ENCODE results near the gene KRTAP4-6. TPM values are rescaled to one million over a fixed set of nuclear protein-coding genes. Genes with fewer than 3 reads are reported as not detected.
"Not testable (repeated sequence)": the region's sequence is repeated elsewhere in the genome, so short reads cannot be mapped to it uniquely, and the experiment has no call there.

KRTAP4-6 gene
- total RNA-seq, 2 donors from 2014 or later: not detected

DNA sequence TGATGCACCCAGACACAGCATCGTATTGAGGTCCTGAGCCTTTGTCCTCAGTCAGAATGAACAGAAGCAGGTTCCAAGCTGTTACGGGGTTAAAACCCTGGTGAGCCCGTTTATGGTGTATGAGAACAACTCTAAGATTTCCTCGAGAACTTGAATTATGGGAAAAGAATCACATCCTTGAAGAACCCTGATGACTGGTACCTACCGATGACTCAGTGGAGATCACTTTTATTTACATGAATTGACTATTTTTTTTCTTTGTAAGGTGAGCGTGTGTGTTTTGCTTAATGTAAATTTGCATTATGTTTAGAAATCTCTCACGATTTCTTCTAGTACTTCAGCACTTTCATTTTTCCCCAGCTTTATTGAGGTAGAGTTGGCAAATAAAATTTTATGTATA lies 23.5 kb upstream of the KRTAP4-6 start:
- Mint-ChIP-seq H3K27me3 (ENCODE audit: low read depth) (no peaks in the 10 kb centered on the region), H3K27ac (no peak overlapping the region), H3K4me3 (no peak overlapping the region), H3K4me1 (ENCODE audit: low read depth) (no peaks in the 10 kb centered on the region), H3K36me3 (ENCODE audit: insufficient read depth in 2 of 2) (no peaks in the 10 kb centered on the region), H3K9me3 (no peaks in the 10 kb centered on the region)
- no peak for ATAC-seq (replicated peaks in 1 of 2)
- no peak for DNase-seq

DNA sequence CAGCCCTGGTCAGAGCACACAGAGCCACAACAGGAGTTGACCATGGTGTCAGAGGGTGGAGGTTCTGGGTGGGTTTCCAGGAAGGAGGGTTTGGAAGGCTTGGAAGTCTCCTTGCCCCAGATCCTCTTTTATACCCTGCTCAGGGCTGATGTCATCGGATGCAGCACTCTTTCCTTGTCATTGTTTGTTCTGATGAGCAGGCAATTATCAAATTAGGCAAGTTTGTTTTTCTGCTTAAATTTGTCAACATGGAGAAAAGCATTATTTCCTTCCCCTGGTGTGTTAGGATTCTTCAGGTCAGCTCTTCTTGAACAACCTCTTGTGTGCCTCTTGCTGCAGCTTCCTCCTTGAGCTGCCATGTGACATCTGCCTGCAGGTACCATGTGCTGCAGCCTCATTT lies 20.3 kb upstream of the KRTAP4-6 start, which contains the start of gene KRTAP4-4:
KRTAP4-4 (minus strand) TSS at position 101 of the 400 bp plus-strand sequence; CDS start at position 44, 57 bp downstream.
- Mint-ChIP-seq H3K4me3 (no peak within 1 kb of the TSS), H3K27ac (no peak within 1 kb of the TSS), H3K36me3 (ENCODE audit: insufficient read depth in 2 of 2) (no peaks in the 10 kb centered on the region), H3K9me3 (no peaks in the 10 kb centered on the region), H3K4me1 (ENCODE audit: low read depth) (no peaks in the 10 kb centered on the region), H3K27me3 (ENCODE audit: low read depth) (no peaks in the 10 kb centered on the region)
- ATAC-seq (replicated peaks in 1 of 2): no peak
- no peak for DNase-seq

DNA sequence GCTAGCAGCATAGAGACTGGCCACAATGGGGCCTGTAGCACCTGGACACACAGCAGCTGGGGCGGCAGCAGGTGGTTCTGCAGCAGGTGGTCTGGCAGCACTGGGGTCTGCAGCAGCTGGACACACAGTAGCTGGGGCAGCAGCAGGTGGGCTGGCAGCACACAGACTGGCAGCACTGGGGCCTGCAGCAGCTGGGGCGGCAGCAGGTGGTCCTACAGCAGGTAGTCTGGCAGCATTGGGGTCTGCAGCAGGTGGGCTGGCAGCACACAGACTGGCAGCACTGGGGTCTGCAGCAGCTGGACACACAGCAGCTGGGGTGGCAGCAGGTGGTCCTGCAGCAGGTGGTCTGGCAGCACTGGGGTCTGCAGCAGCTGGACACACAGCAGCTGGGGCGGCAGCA lies 19.8 kb upstream of the KRTAP4-6 start:
- H3K4me3 Mint-ChIP-seq; ATAC-seq (replicated peaks in 1 of 2); H3K4me1 Mint-ChIP-seq (ENCODE audit: low read depth): not testable (repeated sequence)

DNA sequence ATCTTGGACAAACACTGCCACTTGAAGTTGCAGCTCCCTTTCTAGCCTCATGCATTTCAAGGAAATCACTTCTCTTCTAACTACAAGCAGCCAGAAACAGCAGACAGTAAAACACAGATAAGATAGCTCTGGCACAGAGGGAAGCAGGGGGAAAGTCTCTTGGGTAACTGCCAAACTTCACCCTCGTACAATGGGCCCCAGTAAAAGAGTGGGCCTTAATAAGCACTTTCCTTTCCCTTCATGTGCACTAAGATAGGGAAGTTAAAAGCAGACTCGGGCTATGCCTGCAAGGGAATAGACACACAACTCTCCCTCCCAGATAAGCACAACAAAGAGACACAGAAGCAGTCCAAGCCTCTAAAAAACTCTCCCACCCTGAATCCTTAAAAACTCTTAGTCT lies 13.5 kb upstream of the KRTAP4-6 start:
- H3K4me1 Mint-ChIP-seq (ENCODE audit: low read depth): no peaks in the 10 kb centered on the region
- H3K9me3 Mint-ChIP-seq: no peaks in the 10 kb centered on the region
- DNase-seq (no peak), ATAC-seq (replicated peaks in 1 of 2) (no peak)
- H3K27ac Mint-ChIP-seq: no peak overlapping the region
- no peak overlapping the region for H3K4me3 Mint-ChIP-seq
- no peaks in the 10 kb centered on the region for H3K27me3 Mint-ChIP-seq (ENCODE audit: low read depth)
- no peaks in the 10 kb centered on the region for H3K36me3 Mint-ChIP-seq (ENCODE audit: insufficient read depth in 2 of 2)

More for the DNA sequence above, 19.8 kb upstream of the KRTAP4-6 start:
- H3K27me3 Mint-ChIP-seq (ENCODE audit: low read depth); H3K9me3 Mint-ChIP-seq; DNase-seq; H3K27ac Mint-ChIP-seq; H3K36me3 Mint-ChIP-seq (ENCODE audit: insufficient read depth in 2 of 2): not testable (repeated sequence)

DNA sequence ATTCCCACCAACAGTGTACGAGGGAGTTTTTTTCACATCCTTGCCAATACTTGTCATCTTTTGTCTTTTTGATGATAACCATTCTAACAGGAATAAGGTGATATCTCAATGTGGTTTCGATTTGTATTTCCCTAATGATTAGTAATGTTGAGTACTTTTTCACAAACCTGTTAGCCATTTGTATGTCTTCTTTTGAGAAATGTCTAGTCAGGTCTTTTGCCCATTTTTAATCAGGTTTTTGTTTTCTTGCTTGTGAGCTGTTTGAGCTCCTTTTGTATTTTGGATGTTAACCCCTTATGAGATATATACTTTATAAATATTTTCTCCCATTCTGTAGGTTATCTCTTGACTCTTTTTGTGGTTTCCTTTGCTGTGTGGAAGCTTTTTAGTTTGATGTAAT lies 11.2 kb upstream of the KRTAP4-6 start:
- H3K27ac Mint-ChIP-seq: no peak overlapping the region
- H3K4me1 Mint-ChIP-seq (ENCODE audit: low read depth): no peaks in the 10 kb centered on the region
- ATAC-seq (replicated peaks in 1 of 2) (no peak), DNase-seq (no peak)
- no peaks in the 10 kb centered on the region for H3K27me3 Mint-ChIP-seq (ENCODE audit: low read depth)
- H3K9me3 Mint-ChIP-seq: no peaks in the 10 kb centered on the region
- H3K4me3 Mint-ChIP-seq: no peak overlapping the region
- no peaks in the 10 kb centered on the region for H3K36me3 Mint-ChIP-seq (ENCODE audit: insufficient read depth in 2 of 2)

DNA sequence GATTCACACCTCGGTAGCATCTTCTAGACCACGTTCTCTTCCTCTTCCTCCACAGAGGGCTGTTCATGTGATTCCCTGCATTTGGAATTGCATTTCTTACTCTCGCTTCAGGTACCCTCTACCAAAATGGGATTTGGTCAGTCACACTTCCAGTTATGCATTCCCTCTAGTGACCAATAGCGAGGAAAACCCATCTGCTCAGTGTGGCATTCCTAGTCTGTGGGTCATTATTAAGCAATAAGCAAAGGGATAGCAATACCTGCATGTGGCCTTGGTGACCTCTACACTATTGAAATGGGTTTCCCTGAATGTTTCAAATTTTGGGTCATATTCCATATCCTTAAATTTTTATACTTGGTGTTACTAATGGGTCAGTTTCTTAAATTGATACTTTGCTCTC lies 9.7 kb upstream of the KRTAP4-6 start:
- Mint-ChIP-seq H3K36me3 (ENCODE audit: insufficient read depth in 2 of 2) (no peaks in the 10 kb centered on the region), H3K4me1 (ENCODE audit: low read depth) (no peaks in the 10 kb centered on the region), H3K27ac (no peak overlapping the region), H3K4me3 (no peak overlapping the region), H3K27me3 (ENCODE audit: low read depth) (no peaks in the 10 kb centered on the region), H3K9me3 (no peaks in the 10 kb centered on the region)
- ATAC-seq (replicated peaks in 1 of 2) (no peak), DNase-seq (no peak)

DNA sequence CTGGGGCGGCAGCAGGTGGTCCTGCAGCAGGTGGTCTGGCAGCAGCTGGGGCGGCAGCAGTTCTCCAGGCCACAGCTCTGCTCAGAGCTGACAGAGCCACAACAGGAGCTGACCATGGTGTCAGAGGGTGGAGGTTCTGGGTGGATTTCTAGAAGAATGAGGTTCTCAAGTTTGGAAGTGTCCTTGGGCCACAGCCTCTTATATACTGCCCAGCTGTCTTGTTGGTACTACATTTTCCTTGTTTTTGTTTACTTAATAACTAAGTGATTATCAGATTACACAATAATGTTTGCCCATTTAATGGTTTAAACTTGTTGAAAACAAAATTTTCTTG lies 9.3 kb upstream of the KRTAP4-6 start, which contains the start of gene KRTAP4-5:
KRTAP4-5 (minus strand) TSS at position 174 of the 334 bp plus-strand sequence; CDS start at position 116, 58 bp downstream.
- no peak for DNase-seq
- ATAC-seq (replicated peaks in 1 of 2): no peak
- no peaks in the 10 kb centered on the region for H3K36me3 Mint-ChIP-seq (ENCODE audit: insufficient read depth in 2 of 2)
- no peak within 1 kb of the TSS for H3K27ac Mint-ChIP-seq
- no peaks in the 10 kb centered on the region for H3K9me3 Mint-ChIP-seq
- H3K4me3 Mint-ChIP-seq: no peak within 1 kb of the TSS
- H3K4me1 Mint-ChIP-seq (ENCODE audit: low read depth): no peaks in the 10 kb centered on the region
- no peaks in the 10 kb centered on the region for H3K27me3 Mint-ChIP-seq (ENCODE audit: low read depth)

DNA sequence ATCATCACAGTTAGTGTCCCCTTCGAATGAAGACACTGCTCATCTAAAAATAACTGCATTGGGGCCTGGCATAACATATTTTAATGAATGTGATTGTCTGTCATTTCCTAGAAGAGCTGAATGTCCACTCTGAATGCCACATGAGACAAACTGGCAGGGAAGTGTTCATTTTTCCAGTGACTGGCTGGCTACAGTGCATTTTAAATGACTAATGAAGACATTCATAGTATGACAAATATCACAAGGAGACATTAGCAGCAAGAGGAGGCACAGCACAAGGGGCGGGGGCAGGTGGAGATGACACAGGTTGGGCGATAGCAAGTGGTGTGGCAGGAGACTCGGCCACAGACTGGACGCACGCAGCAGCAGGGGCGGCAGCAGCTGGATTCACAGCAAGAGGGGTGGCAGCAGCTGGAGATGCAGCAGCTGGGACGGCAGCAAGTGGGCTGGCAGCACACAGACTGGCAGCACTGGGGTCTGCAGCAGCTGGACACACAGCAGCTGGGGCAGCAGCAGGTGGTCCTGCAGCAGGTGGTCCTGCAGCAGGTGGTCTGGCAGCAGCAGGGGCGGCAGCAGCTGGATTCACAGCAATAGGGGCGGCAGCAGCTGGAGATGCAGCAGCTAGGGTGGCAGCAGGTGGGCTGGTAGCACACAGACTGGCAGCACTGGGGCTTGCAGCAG lies 8.8 kb upstream of the KRTAP4-6 start:
- H3K36me3 Mint-ChIP-seq (ENCODE audit: insufficient read depth in 2 of 2); ATAC-seq (replicated peaks in 1 of 2); H3K4me3 Mint-ChIP-seq; H3K9me3 Mint-ChIP-seq; H3K27ac Mint-ChIP-seq; H3K27me3 Mint-ChIP-seq (ENCODE audit: low read depth); H3K4me1 Mint-ChIP-seq (ENCODE audit: low read depth); DNase-seq: not testable (repeated sequence)

DNA sequence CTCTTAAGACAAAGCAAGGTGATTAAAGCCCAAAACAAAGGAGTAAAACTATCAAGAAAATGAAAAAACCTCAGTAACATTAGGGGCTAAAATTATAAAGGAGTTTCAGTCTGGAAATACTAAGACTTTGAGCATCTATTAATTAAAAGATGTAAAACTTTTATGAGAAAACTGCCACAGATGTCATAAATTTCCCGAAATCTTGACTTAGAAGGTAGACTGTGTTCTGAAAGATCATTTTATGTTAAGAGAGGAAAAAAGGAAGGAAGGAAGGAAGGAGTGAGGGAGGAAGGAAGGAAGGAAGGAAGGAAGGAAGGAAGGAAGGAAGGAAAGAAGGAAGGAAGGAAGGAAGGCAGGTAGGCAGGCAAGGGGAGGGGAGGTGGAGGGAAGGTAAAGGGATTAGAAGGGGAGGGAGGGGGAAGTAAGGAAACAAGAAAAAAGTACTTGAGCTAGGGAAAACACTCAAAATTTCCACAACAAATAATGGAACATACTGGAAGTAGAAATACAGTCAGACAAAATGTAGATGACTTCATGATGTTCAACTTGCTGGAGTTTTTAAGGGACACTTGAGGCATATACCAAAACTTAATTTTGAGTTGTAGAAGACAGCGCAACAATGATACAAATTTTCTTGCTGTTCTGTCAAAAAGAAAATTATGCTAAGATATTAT lies 7.3 kb upstream of the KRTAP4-6 start:
- no peak overlapping the region for H3K4me3 Mint-ChIP-seq
- no peaks in the 10 kb centered on the region for H3K4me1 Mint-ChIP-seq (ENCODE audit: low read depth)
- DNase-seq (no peak), ATAC-seq (replicated peaks in 1 of 2) (no peak)
- H3K27me3 Mint-ChIP-seq (ENCODE audit: low read depth): no peaks in the 10 kb centered on the region
- H3K36me3 Mint-ChIP-seq (ENCODE audit: insufficient read depth in 2 of 2): peaks cover 7 to 9% of the 10 kb centered on the region in 2 donors
- H3K9me3 Mint-ChIP-seq: peaks cover 5 to 9% of the 10 kb centered on the region in 2 donors
- no peak overlapping the region for H3K27ac Mint-ChIP-seq

DNA sequence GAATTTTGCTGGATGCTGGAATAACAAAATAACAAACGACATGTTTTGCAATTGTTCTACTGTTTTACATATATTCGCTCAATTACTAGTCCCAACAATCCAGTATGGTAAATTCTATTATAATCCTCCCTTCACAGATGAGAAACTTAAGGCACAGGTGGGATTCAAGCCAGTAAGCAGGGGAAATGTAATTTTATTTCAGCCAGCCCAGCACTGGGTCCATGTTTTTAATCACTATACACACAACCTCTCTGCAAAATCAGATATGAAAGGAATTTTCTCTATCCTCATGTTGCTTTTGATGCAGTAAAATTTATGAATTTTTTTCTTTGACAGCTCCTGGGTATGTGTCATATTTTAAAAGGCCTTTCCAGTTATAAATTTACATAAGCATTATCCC lies 4.9 kb upstream of the KRTAP4-6 start:
- H3K9me3 Mint-ChIP-seq: peaks cover 7 to 16% of the 10 kb centered on the region in 2 donors
- H3K27ac Mint-ChIP-seq: no peak overlapping the region
- no peak overlapping the region for H3K4me3 Mint-ChIP-seq
- no peak for ATAC-seq (replicated peaks in 1 of 2)
- peaks cover 5% of the 10 kb centered on the region for H3K4me1 Mint-ChIP-seq (ENCODE audit: low read depth)
- no peaks in the 10 kb centered on the region for H3K27me3 Mint-ChIP-seq (ENCODE audit: low read depth)
- no peak for DNase-seq
- peaks cover 8 to 15% of the 10 kb centered on the region in 2 donors for H3K36me3 Mint-ChIP-seq (ENCODE audit: insufficient read depth in 2 of 2)

DNA sequence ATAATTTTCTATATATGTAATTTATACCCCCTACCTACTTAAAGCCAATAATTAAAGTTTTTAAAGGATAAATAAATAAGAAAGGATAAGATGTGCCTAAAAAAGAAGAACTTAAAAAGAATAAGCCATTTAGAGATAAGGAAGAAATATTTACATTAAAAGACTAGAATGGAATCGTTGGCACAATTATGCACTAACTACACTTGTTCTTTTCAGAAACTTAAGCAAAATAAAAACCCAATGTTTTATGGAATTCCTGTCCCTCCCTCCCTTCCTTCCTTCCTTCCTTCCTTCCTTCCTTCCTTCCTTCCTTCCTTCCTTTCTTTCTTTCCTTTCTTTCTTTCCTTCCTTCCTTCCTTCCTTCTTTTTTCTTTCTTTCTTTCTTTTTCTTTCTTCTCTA lies 4.5 kb upstream of the KRTAP4-6 start:
- Mint-ChIP-seq H3K27ac (no peak overlapping the region), H3K4me3 (no peak overlapping the region), H3K27me3 (ENCODE audit: low read depth) (no peaks in the 10 kb centered on the region), H3K4me1 (ENCODE audit: low read depth) (peaks cover 5% of the 10 kb centered on the region), H3K36me3 (ENCODE audit: insufficient read depth in 2 of 2) (peaks cover 8 to 15% of the 10 kb centered on the region in 2 donors), H3K9me3 (peaks cover 7 to 16% of the 10 kb centered on the region in 2 donors)
- DNase-seq (no peak), ATAC-seq (replicated peaks in 1 of 2) (no peak)

DNA sequence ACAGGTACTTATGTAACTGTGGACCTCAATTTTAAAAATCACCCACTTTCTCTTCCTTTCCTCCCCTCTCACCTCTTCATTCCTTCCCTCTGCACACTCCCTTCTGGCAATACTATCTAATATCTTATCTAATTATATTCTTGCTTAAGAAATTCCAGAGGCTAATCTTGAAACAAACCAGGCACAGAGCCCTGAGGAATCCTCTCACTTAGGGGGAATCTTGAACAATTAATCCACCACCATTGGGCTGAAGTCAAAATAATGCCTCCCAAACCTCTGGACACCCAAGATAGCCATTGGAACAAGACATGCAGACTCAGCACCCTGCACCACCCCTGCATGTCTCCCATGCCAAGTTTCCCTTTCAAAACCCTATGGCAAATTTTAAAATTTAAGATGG lies 1.0 kb upstream of the KRTAP4-6 start:
- ATAC-seq (replicated peaks in 1 of 2) (no peak), DNase-seq (no peak)
- no peaks in the 10 kb centered on the region for H3K27me3 Mint-ChIP-seq (ENCODE audit: low read depth)
- peaks cover 10 to 28% of the 10 kb centered on the region in 2 donors for H3K9me3 Mint-ChIP-seq
- H3K4me3 Mint-ChIP-seq: no peak overlapping the region
- no peak overlapping the region for H3K27ac Mint-ChIP-seq
- H3K36me3 Mint-ChIP-seq (ENCODE audit: insufficient read depth in 2 of 2): peaks cover 10 to 18% of the 10 kb centered on the region in 2 donors
- H3K4me1 Mint-ChIP-seq (ENCODE audit: low read depth): peaks cover 5% of the 10 kb centered on the region

DNA sequence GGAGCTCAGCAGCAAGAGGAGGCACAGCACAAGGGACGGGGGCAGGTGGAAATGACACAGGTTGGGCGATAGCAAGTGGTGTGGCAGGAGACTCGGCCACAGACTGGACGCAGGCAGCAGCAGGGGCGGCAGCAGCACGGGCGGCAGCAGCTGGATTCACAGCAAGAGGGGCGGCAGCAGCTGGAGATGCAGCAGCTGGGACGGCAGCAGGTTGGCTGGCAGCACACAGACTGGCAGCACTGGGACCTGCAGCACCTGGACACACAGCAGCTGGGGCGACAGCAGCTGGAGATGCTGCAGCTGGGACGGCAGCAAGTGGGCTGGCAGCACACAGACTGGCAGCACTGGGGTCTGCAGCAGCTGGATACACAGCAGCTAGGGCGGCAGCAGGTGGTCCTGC lies 479 bp downstream of the KRTAP4-6 start:
- H3K27ac Mint-ChIP-seq; ATAC-seq (replicated peaks in 1 of 2); H3K4me1 Mint-ChIP-seq (ENCODE audit: low read depth); DNase-seq; H3K4me3 Mint-ChIP-seq; H3K27me3 Mint-ChIP-seq (ENCODE audit: low read depth): not testable (repeated sequence)
- Mint-ChIP-seq H3K9me3 (peaks cover 10 to 28% of the 10 kb centered on the region in 2 donors), H3K36me3 (ENCODE audit: insufficient read depth in 2 of 2) (peaks cover 10 to 18% of the 10 kb centered on the region in 2 donors)
